Pons (tissue), 1 donor: Measurements from ENCODE around the gene SINHCAF.
A peak's percentile ranks its signal among the peaks of the same experiment; 100 is the strongest.
"Not testable (repeated sequence)": the region's sequence is repeated elsewhere in the genome, so short reads cannot be mapped to it uniquely, and the experiment has no call there.

Experiments used
- DNase-seq: peaks from one replicate; pipeline ENCODE4 v3.0.0-alpha.2; 2016; ENCODE audit warnings: low spot score

The SINHCAF gene

GRCh38 chr12:31263661-31264060, 62.3 kb downstream of the SINHCAF start:
- DNase-seq, result no peak

DNA sequence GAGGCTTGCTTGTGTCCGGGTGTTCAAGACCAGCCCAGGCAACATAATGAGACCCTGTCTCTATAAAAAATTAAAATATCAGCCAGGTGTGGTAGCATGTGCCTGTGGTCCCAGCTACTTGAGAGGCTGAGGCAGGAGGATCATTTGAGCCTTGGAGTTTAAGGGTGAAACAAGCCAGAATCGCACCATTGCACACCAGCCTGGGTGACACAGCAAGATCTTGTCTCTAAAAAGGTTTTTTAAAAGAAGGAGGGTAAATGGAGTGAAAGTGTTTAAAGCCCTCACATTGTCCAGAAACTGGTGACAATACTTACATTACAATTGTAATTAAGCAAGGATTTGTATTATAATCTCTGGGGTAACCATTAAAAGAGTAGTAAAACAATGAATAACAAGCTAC, 64.2 kb downstream of the SINHCAF start:
- no peak for DNase-seq

GRCh38 chr12:31260840-31261239, 65.1 kb downstream of the SINHCAF start:
- DNase-seq, result no peak

- no peak for DNase-seq
Measured at GRCh38 chr12:31259136-31259886, 66.6 kb downstream of the SINHCAF start.

DNA sequence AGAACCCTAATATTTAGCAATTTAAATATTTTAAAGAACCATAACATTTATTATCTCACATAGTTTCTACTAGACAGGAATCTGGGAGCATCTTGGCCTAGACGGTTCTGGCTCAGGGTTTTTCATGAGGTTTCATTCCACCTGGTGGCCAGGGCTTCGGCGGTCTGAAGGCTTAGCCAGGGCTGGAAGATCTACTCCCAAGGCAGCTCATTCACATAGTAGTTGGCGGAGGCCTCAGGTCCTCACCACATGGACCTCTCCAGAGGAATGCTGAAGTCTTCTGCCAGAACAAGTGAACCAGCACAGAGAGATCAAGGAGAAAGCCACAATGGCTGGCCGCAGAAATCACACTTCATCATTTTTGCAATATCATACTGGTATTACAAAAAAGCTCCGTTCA, 68.2 kb downstream of the SINHCAF start:
- no peak for DNase-seq

GRCh38 chr12:31251707-31252611, 74.0 kb downstream of the SINHCAF start:
- DNase-seq, result not testable (repeated sequence)

DNA sequence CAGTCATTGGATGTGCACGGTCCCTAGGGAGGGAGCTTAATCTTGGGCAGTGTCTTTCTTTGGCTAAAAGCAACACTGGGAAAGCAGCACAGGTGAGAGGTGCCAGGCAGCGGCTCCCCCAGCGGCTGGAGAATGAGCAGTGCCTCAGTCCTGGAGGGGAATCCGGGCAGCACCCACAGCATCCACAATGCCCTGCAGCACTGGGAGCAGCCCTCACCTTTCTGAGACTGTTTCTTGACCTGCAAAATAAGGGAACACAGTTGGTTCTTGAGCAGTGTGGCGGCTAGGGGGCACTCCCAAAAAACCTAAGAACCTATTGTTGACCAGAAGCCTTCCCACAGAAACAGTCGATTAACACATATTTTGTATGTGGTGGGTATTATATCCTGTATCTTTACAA, 75.8 kb downstream of the SINHCAF start:
- DNase-seq, result no peak

DNA sequence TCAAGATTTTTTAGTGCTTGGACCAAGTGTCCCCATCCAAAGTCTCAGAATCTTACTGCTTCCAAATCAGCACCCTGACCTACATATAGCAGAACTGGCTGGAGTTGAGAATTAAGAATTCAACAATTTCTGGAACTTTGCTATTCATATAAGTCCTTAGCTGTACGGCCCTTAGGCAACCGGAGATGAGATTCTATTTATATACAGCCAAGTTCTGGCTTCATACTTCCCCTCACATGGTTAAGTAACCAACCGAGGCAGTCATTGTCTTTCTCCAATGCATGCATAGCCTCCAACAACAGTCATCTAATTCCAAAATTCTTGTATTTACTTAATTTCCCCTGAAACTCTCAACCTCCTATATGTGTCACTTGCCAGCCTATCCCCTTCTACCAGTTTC, 76.6 kb downstream of the SINHCAF start:
- DNase-seq, result no peak

DNA sequence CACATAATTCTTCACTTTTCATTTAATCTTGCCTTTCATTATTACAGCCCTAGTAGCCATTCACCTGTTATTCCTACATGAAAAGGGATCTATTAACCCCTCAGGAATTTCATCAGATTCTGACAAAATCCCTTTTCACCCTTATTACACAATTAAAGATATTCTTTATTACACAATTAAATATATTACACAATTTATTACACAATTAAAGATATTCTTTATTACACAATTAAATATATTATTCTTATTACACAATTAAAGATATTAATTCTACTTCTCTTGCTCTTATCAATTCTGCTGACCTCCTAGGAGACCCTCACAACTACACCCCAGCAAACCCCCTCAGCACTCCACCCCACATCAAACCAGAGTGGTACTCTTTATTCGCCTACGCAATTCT, 77.1 kb downstream of the SINHCAF start:
- DNase-seq, result no peak

DNA sequence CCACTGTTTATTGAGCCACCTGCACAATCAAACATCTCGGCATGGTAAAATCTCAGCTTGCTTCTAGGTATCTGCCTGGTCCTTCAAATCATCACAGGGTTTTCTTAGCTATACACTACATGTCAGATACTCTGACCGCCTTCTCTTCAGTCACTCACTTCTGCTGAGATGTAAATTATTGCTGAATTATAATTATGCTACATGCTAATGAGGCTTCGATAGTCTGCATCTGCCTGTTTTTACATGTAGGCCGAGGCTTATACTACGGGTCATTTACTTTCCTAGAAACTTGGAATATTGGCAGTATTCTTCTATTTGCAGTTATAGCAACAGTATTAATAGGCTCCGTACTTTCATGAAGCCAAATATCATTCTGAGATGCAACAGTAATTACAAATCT, 77.6 kb downstream of the SINHCAF start:
- DNase-seq, result no peak

GRCh38 chr12:31246470-31246850, 79.5 kb downstream of the SINHCAF start:
- DNase-seq, result no peak

GRCh38 chr12:31245822-31246469, 80.0 kb downstream of the SINHCAF start:
- DNase-seq, result no peak

DNA sequence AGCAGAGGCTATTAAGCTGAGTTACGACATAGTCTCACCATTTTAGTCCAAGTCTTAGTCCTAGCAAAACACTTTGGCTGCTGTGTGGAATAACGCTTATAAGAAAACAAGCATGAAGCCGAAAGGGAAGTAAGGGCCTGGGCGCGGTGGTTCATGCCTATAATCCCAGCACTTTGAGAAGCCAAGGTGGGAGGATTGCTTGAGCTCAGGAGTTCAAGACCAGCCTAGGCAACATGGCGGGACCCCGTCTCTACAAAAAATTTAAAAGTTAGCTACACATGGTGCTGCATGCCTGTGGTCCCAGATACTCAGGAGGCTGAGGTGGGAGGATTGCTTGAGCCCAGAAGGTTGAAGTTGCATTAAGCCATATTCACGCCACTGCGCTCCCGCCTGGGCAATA, 83.5 kb downstream of the SINHCAF start:
- DNase-seq, result not testable (repeated sequence)

DNA sequence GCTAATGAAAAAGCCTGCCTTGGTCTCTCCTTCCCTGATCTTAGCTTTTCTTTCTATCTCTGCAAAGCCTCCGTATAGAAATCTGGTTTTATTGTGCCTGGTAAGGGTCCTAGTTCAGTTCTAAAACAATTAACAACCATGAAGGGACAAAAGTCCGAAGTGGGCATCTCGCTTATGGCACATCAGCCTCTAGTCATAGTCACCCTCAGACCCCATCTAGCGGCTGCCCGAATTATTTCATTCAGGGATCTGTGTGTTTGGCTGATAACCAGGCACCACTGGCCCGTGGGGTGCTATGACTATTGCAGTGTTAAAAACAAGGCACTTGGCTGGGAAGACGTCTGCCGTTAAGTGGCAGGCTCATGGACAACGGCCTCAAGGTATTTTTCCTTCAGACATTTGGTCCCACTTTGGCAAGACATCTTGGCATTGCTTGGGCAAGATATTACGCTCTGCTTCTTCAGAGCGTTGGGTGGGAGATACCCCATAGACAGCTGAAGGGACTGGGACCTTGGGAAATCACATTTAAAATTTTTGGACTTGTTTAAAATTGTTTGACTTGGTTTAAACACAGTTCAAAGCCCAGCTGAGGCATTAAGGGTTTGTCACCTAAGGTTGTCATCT, 87.1 kb downstream of the SINHCAF start:
- DNase-seq, result peak; percentile 71

GRCh38 chr12:31238333-31238732, 87.6 kb downstream of the SINHCAF start:
- not testable (repeated sequence) for DNase-seq

- DNase-seq, result no peak
Measured at GRCh38 chr12:31236998-31237637, 88.8 kb downstream of the SINHCAF start.

GRCh38 chr12:31235868-31236395, 90.0 kb downstream of the SINHCAF start:
- DNase-seq, result no peak

DNA sequence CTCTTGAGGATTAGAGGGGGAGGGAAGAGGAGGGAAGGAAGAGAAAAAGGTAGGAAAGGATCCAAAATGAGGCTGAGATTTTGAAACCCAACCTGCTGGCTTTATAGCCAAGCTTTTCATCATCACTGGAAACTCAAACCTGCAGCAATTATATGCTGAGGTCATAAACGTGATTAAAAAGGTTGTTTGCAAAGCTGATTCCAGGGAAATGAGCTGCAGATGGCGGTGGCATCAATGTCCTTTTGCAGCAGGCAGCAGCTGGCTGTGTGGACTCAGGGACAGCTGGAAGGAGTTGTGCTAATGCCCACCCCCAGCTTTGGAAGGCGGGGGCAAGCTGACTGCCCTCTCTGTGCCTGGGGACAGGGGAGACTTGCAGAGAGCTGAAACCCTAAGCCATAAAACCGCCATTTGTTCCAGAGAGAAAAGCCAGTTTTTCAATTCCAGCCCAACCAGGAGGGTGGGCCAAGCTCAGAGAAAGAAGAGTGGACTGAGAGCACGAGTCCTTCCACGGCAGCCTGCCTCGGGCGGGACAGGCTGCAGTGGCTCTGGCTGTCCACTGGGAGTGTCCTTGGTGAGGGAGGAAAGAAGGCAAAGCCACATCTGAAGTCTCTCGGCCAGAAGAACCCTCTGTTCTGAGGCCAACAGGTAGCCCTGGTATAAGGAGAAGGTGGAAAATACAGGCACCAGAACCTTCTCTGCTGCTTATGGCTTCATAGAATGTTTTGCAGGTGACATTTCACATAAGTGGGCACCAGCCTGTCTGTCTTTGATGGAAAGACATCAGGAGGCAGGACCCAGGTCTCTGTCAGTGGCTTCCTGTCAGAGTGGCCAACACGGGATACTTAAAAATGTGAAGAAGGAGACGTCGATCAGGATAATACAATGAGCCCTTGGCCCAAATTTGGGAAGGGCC, 90.7 kb downstream of the SINHCAF start:
- DNase-seq, result peak; percentile 49

- DNase-seq, result no peak
Measured at GRCh38 chr12:31234053-31234840, 91.7 kb downstream of the SINHCAF start.
